Activated CD4-positive, alpha-beta T cell treated with anti-CD3 and anti-CD28 coated beads, Interleukin-2, amount 10 ng/mL, durations not matched to agents 7 days and 5 days (primary cell): ENCODE results near the gene MMRN1. TPM values are rescaled to one million over a fixed set of nuclear protein-coding genes. Genes with fewer than 3 reads are reported as not detected.

ENCODE experiments used
- CTCF ChIA-PET: fragments of 350-600 bp; sonication (Branson Sonifier 250); formaldehyde crosslinking; loops from one replicate; lab custom pipeline; 2021; ENCODE audit warnings: antibody characterized with exemption; lab: Charles Lee
- POLR2A ChIA-PET: fragments of 350-600 bp; sonication (Branson Sonifier 250); formaldehyde crosslinking; loops from one replicate; lab custom pipeline; 2021; ENCODE audit warnings: antibody characterized with exemption; lab: Charles Lee
- DNase-seq: peaks from one replicate; pipeline ENCODE4 v3.0.0-alpha.2; 2020
- H3K27ac Mint-ChIP-seq: one replicate; pipeline ENCODE4 v1.8.0; 2021; ENCODE audit warnings: mild to moderate bottlenecking, moderate library complexity, mixed read lengths
- H3K27me3 Mint-ChIP-seq: one replicate; pipeline ENCODE4 v1.8.0; 2021; ENCODE audit warnings: mixed read lengths
- H3K36me3 Mint-ChIP-seq: one replicate; pipeline ENCODE4 v1.8.0; 2021; ENCODE audit warnings: low read depth, mixed read lengths
- H3K4me1 Mint-ChIP-seq: one replicate; pipeline ENCODE4 v1.8.0; 2021; ENCODE audit warnings: mixed read lengths
- H3K4me3 Mint-ChIP-seq: one replicate; pipeline ENCODE4 v1.8.0; 2021; ENCODE audit warnings: mild to moderate bottlenecking, moderate library complexity, mixed read lengths
- H3K9me3 Mint-ChIP-seq: one replicate; pipeline ENCODE4 v1.8.0; 2021; ENCODE audit warnings: mixed read lengths
- total RNA-seq, 2 experiments: library from RNA; stranded (reverse); gene quantifications; one replicate each; pipeline ENCODE4 v1.2.3, GENCODE V29; 2021

The MMRN1 gene, protein sequence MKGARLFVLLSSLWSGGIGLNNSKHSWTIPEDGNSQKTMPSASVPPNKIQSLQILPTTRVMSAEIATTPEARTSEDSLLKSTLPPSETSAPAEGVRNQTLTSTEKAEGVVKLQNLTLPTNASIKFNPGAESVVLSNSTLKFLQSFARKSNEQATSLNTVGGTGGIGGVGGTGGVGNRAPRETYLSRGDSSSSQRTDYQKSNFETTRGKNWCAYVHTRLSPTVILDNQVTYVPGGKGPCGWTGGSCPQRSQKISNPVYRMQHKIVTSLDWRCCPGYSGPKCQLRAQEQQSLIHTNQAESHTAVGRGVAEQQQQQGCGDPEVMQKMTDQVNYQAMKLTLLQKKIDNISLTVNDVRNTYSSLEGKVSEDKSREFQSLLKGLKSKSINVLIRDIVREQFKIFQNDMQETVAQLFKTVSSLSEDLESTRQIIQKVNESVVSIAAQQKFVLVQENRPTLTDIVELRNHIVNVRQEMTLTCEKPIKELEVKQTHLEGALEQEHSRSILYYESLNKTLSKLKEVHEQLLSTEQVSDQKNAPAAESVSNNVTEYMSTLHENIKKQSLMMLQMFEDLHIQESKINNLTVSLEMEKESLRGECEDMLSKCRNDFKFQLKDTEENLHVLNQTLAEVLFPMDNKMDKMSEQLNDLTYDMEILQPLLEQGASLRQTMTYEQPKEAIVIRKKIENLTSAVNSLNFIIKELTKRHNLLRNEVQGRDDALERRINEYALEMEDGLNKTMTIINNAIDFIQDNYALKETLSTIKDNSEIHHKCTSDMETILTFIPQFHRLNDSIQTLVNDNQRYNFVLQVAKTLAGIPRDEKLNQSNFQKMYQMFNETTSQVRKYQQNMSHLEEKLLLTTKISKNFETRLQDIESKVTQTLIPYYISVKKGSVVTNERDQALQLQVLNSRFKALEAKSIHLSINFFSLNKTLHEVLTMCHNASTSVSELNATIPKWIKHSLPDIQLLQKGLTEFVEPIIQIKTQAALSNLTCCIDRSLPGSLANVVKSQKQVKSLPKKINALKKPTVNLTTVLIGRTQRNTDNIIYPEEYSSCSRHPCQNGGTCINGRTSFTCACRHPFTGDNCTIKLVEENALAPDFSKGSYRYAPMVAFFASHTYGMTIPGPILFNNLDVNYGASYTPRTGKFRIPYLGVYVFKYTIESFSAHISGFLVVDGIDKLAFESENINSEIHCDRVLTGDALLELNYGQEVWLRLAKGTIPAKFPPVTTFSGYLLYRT
- under 1 TPM; 0.40 to 0.52 TPM for total RNA-seq

DNA sequence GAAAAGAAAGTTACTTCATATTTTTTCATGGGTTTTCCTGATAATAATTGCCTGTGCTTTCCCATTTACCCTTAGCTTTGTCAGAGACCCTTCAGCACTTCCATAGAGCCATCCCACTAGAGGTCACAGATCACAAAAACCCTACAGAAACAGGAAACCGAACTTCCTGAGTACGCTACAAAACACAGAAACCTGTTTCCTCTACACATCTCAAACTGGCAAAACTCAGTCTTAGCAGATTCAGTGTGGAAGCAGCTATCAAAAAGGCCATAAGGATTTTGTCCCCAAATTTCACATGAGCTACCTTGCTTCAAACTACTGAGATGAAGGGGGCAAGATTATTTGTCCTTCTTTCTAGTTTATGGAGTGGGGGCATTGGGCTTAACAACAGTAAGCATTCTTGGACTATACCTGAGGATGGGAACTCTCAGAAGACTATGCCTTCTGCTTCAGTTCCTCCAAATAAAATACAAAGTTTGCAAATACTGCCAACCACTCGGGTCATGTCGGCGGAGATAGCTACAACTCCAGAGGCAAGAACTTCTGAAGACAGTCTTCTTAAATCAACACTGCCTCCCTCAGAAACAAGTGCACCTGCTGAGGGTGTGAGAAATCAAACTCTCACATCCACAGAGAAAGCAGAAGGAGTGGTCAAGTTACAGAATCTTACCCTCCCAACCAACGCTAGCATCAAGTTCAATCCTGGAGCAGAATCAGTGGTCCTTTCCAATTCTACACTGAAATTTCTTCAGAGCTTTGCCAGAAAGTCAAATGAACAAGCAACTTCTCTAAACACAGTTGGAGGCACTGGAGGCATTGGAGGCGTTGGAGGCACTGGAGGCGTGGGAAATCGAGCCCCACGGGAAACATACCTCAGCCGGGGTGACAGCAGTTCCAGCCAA lies at the start of gene MMRN1:
MMRN1 (plus strand) TSS at position 206 of the 902 bp plus-strand sequence; CDS start at position 324, 118 bp downstream.
- H3K27me3 Mint-ChIP-seq, result no peaks in the 10 kb centered on the region
- POLR2A ChIA-PET, result no interaction called here
- CTCF ChIA-PET, result interaction anchor here (0.9 kb wide), 1 partner anchor 16 kb away, joined by 5 read pairs; no protein-coding TSS in a partner anchor
- H3K9me3 Mint-ChIP-seq, result no peaks in the 10 kb centered on the region
- peaks cover 26% of the 10 kb centered on the region for H3K4me1 Mint-ChIP-seq
- no peaks in the 10 kb centered on the region for H3K36me3 Mint-ChIP-seq
- H3K27ac Mint-ChIP-seq, result peak within 1 kb of the TSS; percentile 67
- peak; percentile 19 for DNase-seq
- H3K4me3 Mint-ChIP-seq, result peak within 1 kb of the TSS; percentile 28

DNA sequence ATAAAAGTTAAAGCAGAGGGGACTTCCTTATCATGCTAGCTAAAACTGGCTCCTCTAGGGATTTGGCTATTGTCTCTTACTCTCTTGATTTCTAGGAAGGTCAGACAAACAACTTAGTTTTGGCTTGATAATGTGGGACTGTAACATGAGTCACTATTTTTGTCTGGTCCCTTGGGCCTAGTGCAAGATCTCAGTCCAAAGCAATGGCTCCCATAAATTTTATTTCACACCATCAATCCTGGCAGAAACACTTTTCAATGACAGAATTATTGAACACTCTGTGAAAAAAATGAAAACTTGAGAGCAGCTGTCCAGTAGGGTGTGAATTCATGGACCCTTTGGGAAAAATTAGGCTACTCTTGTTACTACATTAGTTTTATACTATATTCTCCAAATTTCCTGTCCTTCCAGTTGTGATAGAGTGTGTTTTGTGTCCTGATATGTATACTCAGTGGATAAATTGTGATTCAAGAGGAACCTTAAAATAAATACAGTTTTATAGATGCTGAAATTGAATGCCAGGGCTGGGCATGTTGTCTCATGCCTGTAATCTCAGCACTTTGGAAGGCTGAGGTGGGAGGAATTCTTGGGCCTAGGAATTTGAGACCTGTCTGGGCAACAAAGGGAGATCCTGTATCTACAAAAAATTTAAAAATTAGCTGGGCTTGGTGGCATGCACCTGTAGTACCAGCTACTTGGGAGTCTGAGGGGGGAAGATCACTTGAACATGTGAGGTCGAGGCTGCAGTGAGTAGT lies 46.9 kb upstream of the MMRN1 start:
- H3K4me3 Mint-ChIP-seq, result no peak overlapping the region
- H3K4me1 Mint-ChIP-seq, result no peaks in the 10 kb centered on the region
- DNase-seq, result no peak
- peaks cover 5% of the 10 kb centered on the region for H3K36me3 Mint-ChIP-seq
- H3K27me3 Mint-ChIP-seq, result peaks cover 9% of the 10 kb centered on the region
- CTCF ChIA-PET, result no interaction called here
- H3K27ac Mint-ChIP-seq, result no peak overlapping the region
- H3K9me3 Mint-ChIP-seq, result peaks cover 17% of the 10 kb centered on the region
- POLR2A ChIA-PET, result no interaction called here

DNA sequence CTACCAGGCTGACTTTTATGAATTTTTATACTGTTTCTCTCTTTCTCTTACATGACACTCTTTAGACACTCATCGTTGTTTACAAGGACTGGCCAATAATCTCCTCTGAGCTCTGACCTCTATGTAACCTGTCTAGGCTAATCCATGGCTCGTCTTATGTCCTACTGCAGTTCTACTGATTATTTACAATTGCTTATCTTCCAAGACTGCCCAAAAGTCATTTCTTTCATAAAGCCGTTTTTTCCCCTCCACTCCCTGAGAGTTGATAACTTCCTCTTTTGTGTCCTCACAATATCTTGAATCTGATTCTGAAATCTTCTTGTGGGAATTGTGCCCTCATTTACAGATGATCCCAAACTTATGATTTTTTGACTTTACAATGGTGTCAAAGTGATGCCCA lies 39.4 kb upstream of the MMRN1 start:
- no peaks in the 10 kb centered on the region for H3K27me3 Mint-ChIP-seq
- H3K4me1 Mint-ChIP-seq, result no peaks in the 10 kb centered on the region
- ChIA-PET POLR2A (no interaction called here), CTCF (no interaction called here)
- H3K9me3 Mint-ChIP-seq, result peaks cover 5% of the 10 kb centered on the region
- H3K27ac Mint-ChIP-seq, result no peak overlapping the region
- DNase-seq, result no peak
- peaks cover 4% of the 10 kb centered on the region for H3K36me3 Mint-ChIP-seq
- no peak overlapping the region for H3K4me3 Mint-ChIP-seq

DNA sequence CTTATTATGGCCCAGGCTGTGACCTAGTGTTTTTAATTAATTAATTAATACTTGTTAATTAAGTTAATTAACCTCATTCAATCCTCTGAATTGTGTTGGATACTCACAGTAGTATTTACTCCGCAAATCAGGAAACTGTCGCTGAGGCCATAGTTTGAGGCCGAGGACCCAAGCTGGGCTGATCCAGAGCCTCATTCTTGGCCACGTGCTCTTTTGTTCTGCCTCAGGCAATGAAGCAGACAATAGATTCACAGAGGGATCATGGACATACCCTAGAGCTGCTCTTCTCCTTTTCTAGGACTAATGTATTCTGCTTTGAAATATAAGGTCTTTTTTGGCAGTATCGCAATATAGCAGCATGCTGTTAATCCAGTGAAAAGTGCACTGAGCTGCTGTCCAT lies 33.7 kb upstream of the MMRN1 start:
- H3K4me1 Mint-ChIP-seq, result no peaks in the 10 kb centered on the region
- H3K4me3 Mint-ChIP-seq, result no peak overlapping the region
- H3K9me3 Mint-ChIP-seq, result no peaks in the 10 kb centered on the region
- H3K36me3 Mint-ChIP-seq, result no peaks in the 10 kb centered on the region
- ChIA-PET POLR2A (no interaction called here), CTCF (no interaction called here)
- no peak for DNase-seq
- H3K27me3 Mint-ChIP-seq, result peaks cover 4% of the 10 kb centered on the region
- H3K27ac Mint-ChIP-seq, result no peak overlapping the region

DNA sequence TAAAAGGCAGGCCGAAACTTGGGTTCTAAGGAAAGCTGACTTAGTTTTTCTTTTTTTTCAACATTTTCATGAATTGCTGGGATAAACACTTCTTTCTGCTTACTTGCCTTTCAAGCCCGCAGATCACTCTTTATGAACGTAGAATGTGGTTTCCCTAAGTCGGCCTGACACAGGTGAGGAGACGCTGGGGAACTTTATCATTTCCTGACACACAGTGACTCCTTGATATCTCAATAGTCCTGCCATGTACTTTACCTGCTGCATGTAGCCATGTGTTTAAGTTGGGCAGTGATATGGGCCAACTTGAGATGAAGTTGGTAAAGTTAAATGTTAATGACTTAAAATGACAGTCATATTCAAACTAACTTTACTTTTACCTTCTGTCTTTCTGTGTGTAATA lies 31.1 kb upstream of the MMRN1 start:
- Mint-ChIP-seq H3K27ac (no peak overlapping the region), H3K9me3 (no peaks in the 10 kb centered on the region), H3K36me3 (no peaks in the 10 kb centered on the region), H3K4me3 (no peak overlapping the region), H3K27me3 (peaks cover 7% of the 10 kb centered on the region), H3K4me1 (no peaks in the 10 kb centered on the region)
- ChIA-PET POLR2A (no interaction called here), CTCF (no interaction called here)
- no peak for DNase-seq

DNA sequence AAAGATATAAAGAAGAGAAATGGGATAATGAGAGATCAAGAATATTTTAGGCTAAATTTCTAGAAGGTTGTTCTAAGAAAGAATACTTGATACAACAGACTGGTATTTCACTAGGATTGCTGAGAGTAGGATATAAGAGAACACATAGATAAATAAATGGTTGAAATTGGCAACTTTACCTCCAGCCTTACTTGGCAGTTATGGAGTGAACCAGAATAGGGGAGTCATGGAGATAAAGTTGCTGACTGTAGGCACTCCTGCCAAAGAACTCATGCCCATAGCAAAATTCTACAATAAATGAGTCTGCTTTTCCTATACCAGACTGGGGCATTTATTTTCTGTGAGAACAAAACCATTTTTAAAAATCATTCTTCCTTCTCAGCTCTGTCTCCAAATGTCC lies 26.4 kb upstream of the MMRN1 start:
- H3K4me1 Mint-ChIP-seq, result no peaks in the 10 kb centered on the region
- H3K9me3 Mint-ChIP-seq, result no peaks in the 10 kb centered on the region
- H3K36me3 Mint-ChIP-seq, result no peaks in the 10 kb centered on the region
- ChIA-PET CTCF (no interaction called here), POLR2A (no interaction called here)
- no peak overlapping the region for H3K27ac Mint-ChIP-seq
- peaks cover 9% of the 10 kb centered on the region for H3K27me3 Mint-ChIP-seq
- no peak overlapping the region for H3K4me3 Mint-ChIP-seq
- DNase-seq, result no peak

DNA sequence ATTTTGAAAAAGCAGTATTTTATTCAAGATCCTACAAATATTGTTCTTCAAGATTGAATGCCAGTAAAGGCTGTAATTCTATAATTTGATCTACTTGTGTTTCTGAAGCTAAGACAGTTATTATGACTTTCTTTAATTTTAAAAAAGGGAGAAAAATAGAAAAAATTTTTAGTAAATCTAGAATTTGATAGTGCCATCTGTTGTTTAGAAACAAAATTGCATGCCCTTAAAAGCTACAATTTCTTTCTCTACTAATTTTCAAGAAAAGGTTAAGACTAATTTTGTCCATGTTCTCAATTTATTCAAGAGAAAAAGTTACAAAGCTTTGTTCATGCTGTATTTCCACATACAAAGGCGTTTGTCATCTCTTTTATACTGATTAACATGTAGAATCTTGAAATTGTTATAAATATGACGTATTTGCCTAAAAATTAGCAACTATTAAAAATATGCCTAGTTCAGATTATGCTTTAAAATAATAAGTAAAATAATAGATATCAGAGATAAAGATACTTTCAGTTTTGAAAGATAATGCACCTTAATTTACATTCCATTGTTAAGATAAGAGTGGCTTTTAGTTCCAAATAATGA lies 25.6 kb upstream of the MMRN1 start:
- Mint-ChIP-seq H3K4me3 (no peak overlapping the region), H3K27me3 (peaks cover 9% of the 10 kb centered on the region), H3K9me3 (no peaks in the 10 kb centered on the region), H3K27ac (no peak overlapping the region), H3K4me1 (no peaks in the 10 kb centered on the region), H3K36me3 (no peaks in the 10 kb centered on the region)
- no peak for DNase-seq
- POLR2A ChIA-PET, result no interaction called here
- CTCF ChIA-PET, result no interaction called here

DNA sequence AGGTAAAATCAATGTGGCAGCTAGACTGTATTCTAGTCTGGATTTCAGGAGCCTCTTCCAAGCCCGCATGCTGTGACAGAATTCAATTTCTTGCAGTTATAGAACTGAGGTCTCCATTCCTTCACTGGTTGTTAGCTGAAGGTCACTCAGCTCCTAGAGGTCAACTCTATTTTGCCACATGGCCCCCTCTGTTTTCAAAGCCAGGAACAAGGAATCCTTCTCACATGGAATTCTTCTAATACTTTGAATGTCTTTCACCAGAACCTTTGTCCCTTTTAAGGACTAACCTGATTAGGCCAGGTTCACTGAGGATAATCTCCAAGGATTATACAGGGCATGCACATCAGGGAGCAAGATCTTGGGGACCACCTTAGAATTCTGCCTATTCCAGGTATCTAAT lies 23.4 kb upstream of the MMRN1 start:
- Mint-ChIP-seq H3K4me3 (no peak overlapping the region), H3K27ac (no peak overlapping the region), H3K9me3 (no peaks in the 10 kb centered on the region), H3K4me1 (no peaks in the 10 kb centered on the region), H3K27me3 (peaks cover 7% of the 10 kb centered on the region), H3K36me3 (no peaks in the 10 kb centered on the region)
- ChIA-PET CTCF (no interaction called here), POLR2A (no interaction called here)
- no peak for DNase-seq

DNA sequence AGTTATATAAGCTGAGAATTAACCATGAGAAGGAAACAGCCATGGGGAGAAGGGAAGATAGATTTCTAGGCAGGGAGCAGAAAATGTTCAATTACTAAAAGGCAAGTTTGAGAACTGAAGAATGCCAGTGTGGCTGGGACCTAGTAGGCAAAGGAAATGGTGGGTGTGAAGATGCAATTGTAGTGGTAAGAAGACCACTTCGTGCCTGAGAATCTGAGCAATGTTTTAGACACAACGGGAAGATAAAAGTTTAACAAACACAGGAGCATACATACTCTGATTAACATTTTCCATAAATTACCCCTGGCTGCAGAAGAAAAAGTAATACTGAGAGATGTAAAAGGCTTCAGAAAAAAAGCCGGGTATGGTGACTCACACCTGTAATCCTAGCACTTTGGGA lies 18.1 kb upstream of the MMRN1 start:
- H3K27me3 Mint-ChIP-seq, result peaks cover 2% of the 10 kb centered on the region

DNA sequence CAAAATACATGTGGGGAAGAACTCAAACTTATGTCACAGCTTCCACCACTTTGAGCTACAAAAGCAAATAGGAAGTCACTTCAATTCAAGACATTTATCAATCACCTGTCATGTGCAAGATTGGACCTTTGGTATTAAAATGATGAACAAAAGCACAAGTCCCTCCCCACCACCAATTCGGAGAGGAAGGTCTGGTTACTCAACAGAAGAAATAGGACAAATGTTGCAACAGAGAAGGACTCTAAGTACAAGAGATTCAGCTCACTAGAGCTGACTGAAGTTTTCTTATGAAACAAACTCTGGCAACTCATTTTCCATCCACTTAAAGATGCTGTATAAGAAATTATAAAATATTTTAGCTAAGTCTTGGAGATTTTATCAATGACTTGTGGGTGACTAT lies 16.0 kb upstream of the MMRN1 start:
- H3K9me3 Mint-ChIP-seq, result no peaks in the 10 kb centered on the region
- no peak overlapping the region for H3K27ac Mint-ChIP-seq
- no peaks in the 10 kb centered on the region for H3K27me3 Mint-ChIP-seq
- ChIA-PET POLR2A (no interaction called here), CTCF (interaction anchor here (0.9 kb wide), 1 partner anchor 9 kb away, joined by 3 read pairs; no protein-coding TSS in a partner anchor)
- no peak for DNase-seq
- H3K4me1 Mint-ChIP-seq, result no peaks in the 10 kb centered on the region
- H3K36me3 Mint-ChIP-seq, result no peaks in the 10 kb centered on the region
- H3K4me3 Mint-ChIP-seq, result no peak overlapping the region

More for the DNA sequence above, 18.1 kb upstream of the MMRN1 start:
- Mint-ChIP-seq H3K4me1 (no peaks in the 10 kb centered on the region), H3K4me3 (no peak overlapping the region), H3K27ac (no peak overlapping the region), H3K36me3 (no peaks in the 10 kb centered on the region), H3K9me3 (no peaks in the 10 kb centered on the region)
- ChIA-PET CTCF (no interaction called here), POLR2A (no interaction called here)
- DNase-seq, result no peak

DNA sequence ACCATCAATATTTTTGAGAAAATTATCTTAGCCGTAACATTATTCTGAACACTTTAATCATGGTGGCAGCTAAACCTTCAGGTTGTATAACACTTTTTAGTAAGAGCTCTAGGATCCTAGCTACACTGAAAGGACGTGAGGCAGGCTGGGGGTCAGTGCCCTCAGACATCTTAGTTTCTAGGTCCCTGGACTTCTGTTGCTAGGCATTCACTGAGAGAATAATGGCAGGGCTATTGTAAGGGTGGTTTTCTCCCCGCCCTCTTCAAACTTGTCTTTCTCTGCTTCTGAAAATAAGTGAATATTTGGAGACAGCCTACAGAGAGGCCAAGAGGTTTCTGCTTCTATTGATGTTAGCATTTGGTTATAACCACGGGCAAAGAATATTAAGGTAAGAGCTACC lies 15.4 kb upstream of the MMRN1 start:
- Mint-ChIP-seq H3K9me3 (no peaks in the 10 kb centered on the region), H3K4me1 (no peaks in the 10 kb centered on the region), H3K27ac (no peak overlapping the region), H3K4me3 (no peak overlapping the region), H3K36me3 (no peaks in the 10 kb centered on the region), H3K27me3 (no peaks in the 10 kb centered on the region)
- ChIA-PET POLR2A (no interaction called here), CTCF (interaction anchor here (0.9 kb wide), 1 partner anchor 8 kb away, joined by 3 read pairs; no protein-coding TSS in a partner anchor)
- DNase-seq, result no peak
